K562 (cell line): Measurements from ENCODE around the gene ATF7IP. TPM values are rescaled to one million over a fixed set of nuclear protein-coding genes. Genes with fewer than 3 reads are reported as not detected.

Experiments used
- BRD9 ChIP-seq: fragments of 450-650 bp; IDR thresholded peaks from 2 replicates; pipeline ENCODE4 v1.6.1; 2018; ENCODE audit warnings: low read depth; ENCODE audit not compliant: partially characterized antibody
- BRF1 ChIP-seq: IDR thresholded peaks from 3 replicates; pipeline ENCODE4 v1.6.1; 2011; ENCODE audit warnings: borderline replicate concordance, mild to moderate bottlenecking; ENCODE audit not compliant: insufficient read length; ENCODE audit errors: extremely low read depth
- CBX8 ChIP-seq: fragments of 200-600 bp; sonication (generic); IDR thresholded peaks from 2 replicates; pipeline ENCODE4 v1.6.1; 2012; ENCODE audit warnings: borderline replicate concordance, mixed run types, low read depth, mild to moderate bottlenecking, moderate library complexity, mixed read lengths, low read length, control low read depth, inconsistent platforms; ENCODE audit not compliant: poor library complexity, severe bottlenecking; ENCODE audit errors: extremely low read depth
- CHD1 ChIP-seq: fragments of 200-600 bp; sonication (generic); IDR thresholded peaks from one replicate; pipeline ENCODE4 v1.6.1; 2012; ENCODE audit warnings: mild to moderate bottlenecking, moderate library complexity, low read length, inconsistent platforms
- FOXA3 ChIP-seq, 2 experiments: fragments of 450-650 bp in 1 of 2; sonication (generic) in 1 of 2; formaldehyde crosslinking; IDR thresholded peaks in 1 of 2; conservative IDR thresholded peaks in 1 of 2; 2 replicates each; pipeline versions ENCODE4 v1.4.0 to v1.8.0; 2020 to 2022; ENCODE audit warnings: mild to moderate bottlenecking in 2 of 2, missing genetic modification reagents in 1 of 2
- FOXK2 ChIP-seq, 2 experiments: fragments of 450-650 bp; IDR thresholded peaks in 1 of 2; conservative IDR thresholded peaks in 1 of 2; 2 replicates each; pipeline ENCODE4 v1.6.1; 2016; ENCODE audit warnings: low read depth in 2 of 2, mild to moderate bottlenecking in 1 of 2
- FOXM1 ChIP-seq, 2 experiments: fragments of 450-650 bp in 1 of 2; sonication (generic) in 1 of 2; formaldehyde crosslinking in 1 of 2; IDR thresholded peaks; 2 replicates each; pipeline versions ENCODE4 v1.6.1 to v1.9.0; 2017 to 2022; ENCODE audit warnings: low read depth in 2 of 2, mild to moderate bottlenecking in 2 of 2, missing genetic modification reagents in 1 of 2, moderate library complexity in 1 of 2
- GABPB1 ChIP-seq: sonication (generic); formaldehyde crosslinking; IDR thresholded peaks from 2 replicates; pipeline ENCODE4 v1.8.0; 2022; ENCODE audit warnings: mild to moderate bottlenecking, missing genetic modification reagents
- HOMEZ ChIP-seq: fragments of 250-450 bp; sonication (Bioruptor Pico); IDR thresholded peaks from 2 replicates; pipeline ENCODE4 v1.4.0; 2020; ENCODE audit warnings: mild to moderate bottlenecking, moderate library complexity
- KLF13 ChIP-seq: fragments of 450-650 bp; IDR thresholded peaks from 2 replicates; pipeline ENCODE4 v1.6.1; 2016; ENCODE audit warnings: missing genetic modification characterization, low read depth, mild to moderate bottlenecking, missing compliant biosample characterization, moderate library complexity, borderline replicate concordance
- NR2C1 ChIP-seq, 2 experiments: fragments of 450-650 bp; IDR thresholded peaks; 2 replicates each; pipeline ENCODE4 v1.6.1; 2017; ENCODE audit warnings: mild to moderate bottlenecking in 2 of 2, antibody characterized with exemption in 1 of 2, inconsistent platforms in 1 of 2, missing compliant biosample characterization in 1 of 2, missing genetic modification characterization in 1 of 2
- PKNOX1 ChIP-seq: fragments of 450-650 bp; IDR thresholded peaks from 2 replicates; pipeline ENCODE4 v1.6.1; 2016
- POLR2B ChIP-seq: fragments of 450-650 bp; IDR thresholded peaks from 2 replicates; pipeline ENCODE4 v1.6.1; 2018; ENCODE audit warnings: low read depth; ENCODE audit not compliant: partially characterized antibody
- SMC3 ChIP-seq: conservative IDR thresholded peaks from 2 replicates; pipeline ENCODE4 v1.6.1; 2011; ENCODE audit warnings: low read depth, low read length, improper control_type of control experiment; ENCODE audit not compliant: insufficient read depth
- SP2 ChIP-seq: IDR thresholded peaks from 2 replicates; pipeline ENCODE4 v1.6.1; 2011; ENCODE audit warnings: mild to moderate bottlenecking, low read depth, low read length, moderate library complexity; ENCODE audit not compliant: poor library complexity, severe bottlenecking; ENCODE audit errors: extremely low read depth
- TAF15 ChIP-seq: fragments of 200-400 bp; formaldehyde crosslinking; IDR thresholded peaks from 2 replicates; pipeline ENCODE4 v1.6.1; 2017; ENCODE audit warnings: mild to moderate bottlenecking, low read depth, low read length, moderate library complexity
- TEAD1 ChIP-seq, 2 experiments: fragments of 450-650 bp in 1 of 2; sonication (generic) in 1 of 2; formaldehyde crosslinking; IDR thresholded peaks; 2 replicates each; pipeline versions ENCODE4 v1.4.0 to v1.8.0; 2020 to 2022; ENCODE audit warnings: mild to moderate bottlenecking in 2 of 2, missing genetic modification reagents in 1 of 2
- YY1 ChIP-seq, 3 experiments: IDR thresholded peaks; 2 replicates each; pipeline ENCODE4 v1.6.1; 2011; ENCODE audit warnings: low read length in 2 of 3, mild to moderate bottlenecking in 2 of 3, moderate library complexity in 2 of 3, borderline replicate concordance in 1 of 3, control low read depth in 1 of 3, low read depth in 1 of 3; ENCODE audit not compliant: insufficient read depth in 3 of 3, insufficient replicate concordance in 2 of 3, control insufficient read depth in 1 of 3, insufficient read length in 1 of 3; ENCODE audit errors: extremely low read depth in 1 of 3
- ZNF134 ChIP-seq: fragments of 250-450 bp; sonication (Bioruptor Pico); conservative IDR thresholded peaks from 2 replicates; pipeline ENCODE4 v1.4.0; 2020
- ZNF175 ChIP-seq: fragments of 200-800 bp; sonication (Bioruptor generic); IDR thresholded peaks from 2 replicates; pipeline ENCODE4 v1.6.1; 2016; ENCODE audit warnings: low read depth, mild to moderate bottlenecking, missing genetic modification characterization, missing compliant biosample characterization
- ZNF316 ChIP-seq: fragments of 450-650 bp; IDR thresholded peaks from 2 replicates; pipeline ENCODE4 v1.6.1; 2016
- ZNF324 ChIP-seq: fragments of 250-450 bp; sonication (Bioruptor Pico); IDR thresholded peaks from 2 replicates; pipeline ENCODE4 v1.4.0; 2020; ENCODE audit warnings: mild to moderate bottlenecking
- ZNF583 ChIP-seq: fragments of 250-450 bp; sonication (Bioruptor Pico); IDR thresholded peaks from 2 replicates; pipeline ENCODE4 v1.4.0; 2020
- polyA plus RNA-seq, 8 experiments: library from polyadenylated mRNA; depleted of rRNA in 4 of 8; stranded (reverse) in 5 of 8; unstranded in 3 of 8; fragments of >200 nt; fragmentation: Nextera tagmentation in 2 of 8; fragmentation: Illumina TruSeq in 1 of 8; extraction: Ambion mirVana in 2 of 8; extraction: Trizol in 1 of 8; gene quantifications; 2 replicates each; pipeline versions ENCODE4 v1.2.1 to v1.2.3, GENCODE V29; 2011 to 2014; ENCODE audit warnings: inconsistent platforms in 1 of 8, missing spikeins in 1 of 8
- total RNA-seq, 7 experiments: library from RNA; depleted of rRNA in 6 of 7; stranded (reverse); fragments of >200 nt in 6 of 7; fragmentation: Illumina TruSeq in 2 of 7; extraction: Trizol in 2 of 7; gene quantifications; 2 replicates each; pipeline versions ENCODE4 v1.2.1 to v1.2.3, GENCODE V29; 2011 to 2021; ENCODE audit warnings: low replicate concordance in 1 of 7

ATF7IP gene
- total and polyA plus RNA-seq, 9 of the 15 experiments (the other 6 are each of a cell fraction or from before 2014, with no cell fraction given) = 2.8 to 27.1 (median 11.0) TPM

GRCh38 chr12:14384783-14385638, 19.5 kb downstream of the ATF7IP start (continued):
- TF ChIP-seq ZNF175 (CRISPR knock-in tag) (0 out of 2 replicates have a peak, but pooled peaks have one; percentile 28), BRD9 (peak; percentile 84), ZNF316 (no peak), POLR2B (peak; percentile 26), TEAD1 (CRISPR knock-in tag; IDR thresholded peaks at IDR 0.05) (no peak; a peak in 1 of 4 replicates), FOXK2 (conservative IDR thresholded peaks at IDR 0.05 in 1 of 2, IDR thresholded peaks at IDR 0.05 in 1 of 2; ENCODE audit: low read depth in 2 of 2) (peak; percentile 55 to 65; a peak in 2 of 4 replicates), NR2C1 (IDR thresholded peaks at IDR 0.05) (peak; percentile 92), NR2C1 (tag; IDR thresholded peaks at IDR 0.05) (peak; percentile 93), FOXA3 (CRISPR knock-in tag; conservative IDR thresholded peaks at IDR 0.05 in 1 of 2, IDR thresholded peaks at IDR 0.05 in 1 of 2) (0 out of 4 replicates have a peak, but pooled peaks of 1 of the 2 experiments have one; percentile 19), ZNF324 (CRISPR knock-in tag) (no peak), CBX8 (no peak), GABPB1 (CRISPR knock-in tag) (no peak), BRF1 (no peak), CHD1 (no peak), FOXM1 (IDR thresholded peaks at IDR 0.05; ENCODE audit: low read depth) (peak; percentile 58; the same call in 1 of the 2 replicates), FOXM1 (CRISPR knock-in tag; IDR thresholded peaks at IDR 0.05; ENCODE audit: low read depth) (no peak), KLF13 (tag) (peak; percentile 52; the same call in 1 of the 2 replicates), PKNOX1 (peak; percentile 36), HOMEZ (CRISPR knock-in tag) (no peak), TAF15 (no peak), ZNF134 (CRISPR knock-in tag) (no peak), SP2 (no peak), SMC3 (no peak), YY1 (IDR thresholded peaks at IDR 0.05; ENCODE audit: borderline replicate concordance in 1 of 3, control insufficient read depth in 1 of 3, extremely low read depth in 1 of 3, insufficient read depth in 3 of 3, insufficient read length in 1 of 3, insufficient replicate concordance in 2 of 3, low read depth in 1 of 3, low read length in 2 of 3) (peak; percentile 85 to 98 (median 89)), ZNF583 (no peak)
